GM12878 (cell line): Measurements from ENCODE around the gene PHC2.

Experiments used
- ATF7 ChIP-seq: fragments of 450-650 bp; IDR thresholded peaks from 2 replicates; pipeline ENCODE4 v1.6.1; 2016; ENCODE audit warnings: low read depth, mild to moderate bottlenecking
- BCL11A ChIP-seq: IDR thresholded peaks from 2 replicates; pipeline ENCODE4 v1.6.1; 2011; ENCODE audit warnings: low read depth, low read length
- CBFB ChIP-seq: IDR thresholded peaks from 2 replicates; pipeline ENCODE4 v1.6.1; 2016; ENCODE audit warnings: antibody characterized with exemption, low read depth
- CEBPB ChIP-seq, 2 experiments: fragments of 150-350 bp in 1 of 2; IDR thresholded peaks; 2 replicates each; pipeline ENCODE4 v1.6.1; 2012 to 2014; ENCODE audit warnings: low read depth in 2 of 2, low read length in 2 of 2, borderline replicate concordance in 1 of 2, inconsistent platforms in 1 of 2
- EP300 ChIP-seq, 2 experiments: fragments of 150-350 bp in 1 of 2; IDR thresholded peaks; 2 replicates each; pipeline ENCODE4 v1.6.1; 2011 to 2012; ENCODE audit warnings: low read depth in 2 of 2, low read length in 2 of 2, borderline replicate concordance in 1 of 2, improper control_type of control experiment in 1 of 2, inconsistent platforms in 1 of 2; ENCODE audit not compliant: control insufficient read depth in 1 of 2
- JUND ChIP-seq: IDR thresholded peaks from 2 replicates; pipeline ENCODE4 v1.6.1; 2012; ENCODE audit warnings: low read depth, mild to moderate bottlenecking, low read length, improper control_type of control experiment, moderate library complexity
- POLR2AphosphoS5 ChIP-seq: IDR thresholded peaks from 2 replicates; pipeline ENCODE4 v1.6.1; 2011; ENCODE audit warnings: mild to moderate bottlenecking, low read length, inconsistent platforms
- SMC3 ChIP-seq: IDR thresholded peaks from 2 replicates; pipeline ENCODE4 v1.6.1; 2011; ENCODE audit warnings: low read length, improper control_type of control experiment, borderline replicate concordance
- TF ChIP-seq, protein P1 (sequence below): IDR thresholded peaks from 2 replicates; pipeline ENCODE4 v1.6.1; 2011; ENCODE audit warnings: low read depth, low read length, improper control_type of control experiment, borderline replicate concordance
- TF ChIP-seq, protein P2 (sequence below), 3 experiments: IDR thresholded peaks in 2 of 3; conservative IDR thresholded peaks in 1 of 3; 2 replicates each; pipeline ENCODE4 v1.5.1; 2011; ENCODE audit warnings: low read depth in 3 of 3, low read length in 3 of 3, mild to moderate bottlenecking in 3 of 3, control low read depth in 2 of 3, moderate library complexity in 2 of 3, inconsistent platforms in 1 of 3, mixed read lengths in 1 of 3; ENCODE audit not compliant: control insufficient read depth in 2 of 3, insufficient read depth in 1 of 3; ENCODE audit errors: extremely low read depth in 1 of 3

DNA sequence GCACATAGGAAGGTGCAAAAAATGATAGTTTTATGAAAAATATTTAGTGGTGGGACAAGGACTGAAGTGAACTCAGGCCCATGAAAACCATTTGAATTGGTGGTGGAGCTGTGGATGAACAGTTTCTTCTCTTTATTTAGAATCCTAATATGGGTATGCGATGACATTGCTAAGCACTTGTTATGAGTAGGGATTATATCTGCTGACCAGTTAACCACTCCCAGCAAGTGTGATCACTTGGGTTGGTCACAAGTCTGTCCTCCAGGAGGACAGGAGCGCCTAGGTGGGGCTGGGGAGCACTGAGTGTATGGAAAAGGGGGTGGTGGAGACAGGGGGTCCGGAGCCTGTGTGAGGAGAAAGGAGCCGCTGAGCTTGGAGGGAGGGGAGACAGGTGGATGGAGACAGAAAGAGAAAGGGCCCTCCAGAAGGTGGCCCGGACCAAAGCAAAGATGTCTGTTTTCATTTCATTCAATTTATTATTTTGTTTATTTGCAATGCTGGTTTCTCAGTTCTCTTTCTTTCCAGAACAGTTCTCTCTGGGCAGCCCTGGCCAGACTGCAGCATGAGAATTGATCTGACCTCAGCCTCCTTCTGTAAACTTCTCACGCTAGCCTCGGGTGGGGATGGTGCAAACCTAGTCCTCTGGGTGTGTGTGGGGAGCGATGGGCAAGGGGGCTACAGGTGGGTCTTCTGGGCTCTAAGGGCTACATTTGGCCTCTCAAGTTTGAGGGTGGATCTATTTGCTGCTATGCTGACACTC lies 31.7 kb upstream of the PHC2 start:
- TF ChIP-seq CEBPB (IDR thresholded peaks at IDR 0.05; ENCODE audit: borderline replicate concordance in 1 of 2, low read depth in 2 of 2, low read length in 2 of 2): no peak
- TF ChIP-seq, protein P1, sequence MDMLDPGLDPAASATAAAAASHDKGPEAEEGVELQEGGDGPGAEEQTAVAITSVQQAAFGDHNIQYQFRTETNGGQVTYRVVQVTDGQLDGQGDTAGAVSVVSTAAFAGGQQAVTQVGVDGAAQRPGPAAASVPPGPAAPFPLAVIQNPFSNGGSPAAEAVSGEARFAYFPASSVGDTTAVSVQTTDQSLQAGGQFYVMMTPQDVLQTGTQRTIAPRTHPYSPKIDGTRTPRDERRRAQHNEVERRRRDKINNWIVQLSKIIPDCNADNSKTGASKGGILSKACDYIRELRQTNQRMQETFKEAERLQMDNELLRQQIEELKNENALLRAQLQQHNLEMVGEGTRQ: no peak
- TF ChIP-seq, protein P2, sequence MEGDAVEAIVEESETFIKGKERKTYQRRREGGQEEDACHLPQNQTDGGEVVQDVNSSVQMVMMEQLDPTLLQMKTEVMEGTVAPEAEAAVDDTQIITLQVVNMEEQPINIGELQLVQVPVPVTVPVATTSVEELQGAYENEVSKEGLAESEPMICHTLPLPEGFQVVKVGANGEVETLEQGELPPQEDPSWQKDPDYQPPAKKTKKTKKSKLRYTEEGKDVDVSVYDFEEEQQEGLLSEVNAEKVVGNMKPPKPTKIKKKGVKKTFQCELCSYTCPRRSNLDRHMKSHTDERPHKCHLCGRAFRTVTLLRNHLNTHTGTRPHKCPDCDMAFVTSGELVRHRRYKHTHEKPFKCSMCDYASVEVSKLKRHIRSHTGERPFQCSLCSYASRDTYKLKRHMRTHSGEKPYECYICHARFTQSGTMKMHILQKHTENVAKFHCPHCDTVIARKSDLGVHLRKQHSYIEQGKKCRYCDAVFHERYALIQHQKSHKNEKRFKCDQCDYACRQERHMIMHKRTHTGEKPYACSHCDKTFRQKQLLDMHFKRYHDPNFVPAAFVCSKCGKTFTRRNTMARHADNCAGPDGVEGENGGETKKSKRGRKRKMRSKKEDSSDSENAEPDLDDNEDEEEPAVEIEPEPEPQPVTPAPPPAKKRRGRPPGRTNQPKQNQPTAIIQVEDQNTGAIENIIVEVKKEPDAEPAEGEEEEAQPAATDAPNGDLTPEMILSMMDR (IDR thresholded peaks at IDR 0.05 in 2 of 3, conservative IDR thresholded peaks at IDR 0.05 in 1 of 3; ENCODE audit: control insufficient read depth in 2 of 3, extremely low read depth in 1 of 3, insufficient read depth in 1 of 3, low read depth in 3 of 3, low read length in 3 of 3): no peak
- TF ChIP-seq BCL11A: peak; percentile 59; the same call in 1 of the 2 replicates
- TF ChIP-seq ATF7: no peak
- no peak for TF ChIP-seq POLR2AphosphoS5
- no peak for TF ChIP-seq SMC3
- TF ChIP-seq CBFB: no peak
- TF ChIP-seq EP300 (IDR thresholded peaks at IDR 0.05; ENCODE audit: borderline replicate concordance in 1 of 2, control insufficient read depth in 1 of 2, low read depth in 2 of 2, low read length in 2 of 2): peak in 1 of 2 experiments; percentile 15; a peak in 1 of 4 replicates
- no peak for TF ChIP-seq JUND
